ENCODE data around the gene ZNF71.

DNA sequence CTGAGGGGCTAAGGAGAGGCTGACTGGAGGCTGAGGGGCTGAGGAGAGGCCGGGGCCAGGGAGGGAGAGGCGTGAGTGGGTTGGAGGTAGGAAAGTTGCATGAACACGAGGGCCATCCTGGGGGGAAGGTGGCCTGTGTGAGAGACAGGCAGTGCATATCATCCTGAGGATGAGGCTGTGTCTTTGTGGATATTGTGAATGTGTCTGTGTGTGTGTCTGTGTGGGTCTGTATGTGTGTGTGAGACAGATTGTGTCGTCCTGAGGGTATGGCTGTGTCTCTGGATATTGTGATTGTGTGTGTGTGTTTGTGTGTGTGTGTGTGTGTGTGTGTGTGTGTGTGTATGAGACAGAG is 422 bp downstream of the ZNF71 start:
- TF ChIP-seq, protein P1, sequence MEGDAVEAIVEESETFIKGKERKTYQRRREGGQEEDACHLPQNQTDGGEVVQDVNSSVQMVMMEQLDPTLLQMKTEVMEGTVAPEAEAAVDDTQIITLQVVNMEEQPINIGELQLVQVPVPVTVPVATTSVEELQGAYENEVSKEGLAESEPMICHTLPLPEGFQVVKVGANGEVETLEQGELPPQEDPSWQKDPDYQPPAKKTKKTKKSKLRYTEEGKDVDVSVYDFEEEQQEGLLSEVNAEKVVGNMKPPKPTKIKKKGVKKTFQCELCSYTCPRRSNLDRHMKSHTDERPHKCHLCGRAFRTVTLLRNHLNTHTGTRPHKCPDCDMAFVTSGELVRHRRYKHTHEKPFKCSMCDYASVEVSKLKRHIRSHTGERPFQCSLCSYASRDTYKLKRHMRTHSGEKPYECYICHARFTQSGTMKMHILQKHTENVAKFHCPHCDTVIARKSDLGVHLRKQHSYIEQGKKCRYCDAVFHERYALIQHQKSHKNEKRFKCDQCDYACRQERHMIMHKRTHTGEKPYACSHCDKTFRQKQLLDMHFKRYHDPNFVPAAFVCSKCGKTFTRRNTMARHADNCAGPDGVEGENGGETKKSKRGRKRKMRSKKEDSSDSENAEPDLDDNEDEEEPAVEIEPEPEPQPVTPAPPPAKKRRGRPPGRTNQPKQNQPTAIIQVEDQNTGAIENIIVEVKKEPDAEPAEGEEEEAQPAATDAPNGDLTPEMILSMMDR (optimal IDR thresholded peaks at IDR 0.05 in 1 of 3, IDR thresholded peaks at IDR 0.05 in 1 of 3, conservative IDR thresholded peaks at IDR 0.05 in 1 of 3; ENCODE audit: extremely low read depth in 1 of 3, insufficient read depth in 2 of 3, low read length in 3 of 3): no peak
- no peak for TF ChIP-seq EZH2 (IDR thresholded peaks at IDR 0.05; ENCODE audit: low read length)

Data from keratinocyte (primary cell).